Activated naive CD8-positive, alpha-beta T cell (primary cell): ENCODE data around the gene TAB3.

Source experiments
- H3K27ac Mint-ChIP-seq: one replicate; pipeline ENCODE4 v1.8.0; 2021; ENCODE audit warnings: mixed read lengths
- H3K27me3 Mint-ChIP-seq: one replicate; pipeline ENCODE4 v1.8.0; 2021; ENCODE audit warnings: mixed read lengths
- H3K36me3 Mint-ChIP-seq: one replicate; pipeline ENCODE4 v1.8.0; 2021; ENCODE audit warnings: mixed read lengths
- H3K4me1 Mint-ChIP-seq: one replicate; pipeline ENCODE4 v1.8.0; 2021; ENCODE audit warnings: low read depth, mixed read lengths
- H3K4me3 Mint-ChIP-seq: one replicate; pipeline ENCODE4 v1.8.0; 2021; ENCODE audit warnings: mild to moderate bottlenecking, mixed read lengths
- H3K9me3 Mint-ChIP-seq: one replicate; pipeline ENCODE4 v1.8.0; 2021; ENCODE audit warnings: low read depth, mixed read lengths

The TAB3 gene, protein sequence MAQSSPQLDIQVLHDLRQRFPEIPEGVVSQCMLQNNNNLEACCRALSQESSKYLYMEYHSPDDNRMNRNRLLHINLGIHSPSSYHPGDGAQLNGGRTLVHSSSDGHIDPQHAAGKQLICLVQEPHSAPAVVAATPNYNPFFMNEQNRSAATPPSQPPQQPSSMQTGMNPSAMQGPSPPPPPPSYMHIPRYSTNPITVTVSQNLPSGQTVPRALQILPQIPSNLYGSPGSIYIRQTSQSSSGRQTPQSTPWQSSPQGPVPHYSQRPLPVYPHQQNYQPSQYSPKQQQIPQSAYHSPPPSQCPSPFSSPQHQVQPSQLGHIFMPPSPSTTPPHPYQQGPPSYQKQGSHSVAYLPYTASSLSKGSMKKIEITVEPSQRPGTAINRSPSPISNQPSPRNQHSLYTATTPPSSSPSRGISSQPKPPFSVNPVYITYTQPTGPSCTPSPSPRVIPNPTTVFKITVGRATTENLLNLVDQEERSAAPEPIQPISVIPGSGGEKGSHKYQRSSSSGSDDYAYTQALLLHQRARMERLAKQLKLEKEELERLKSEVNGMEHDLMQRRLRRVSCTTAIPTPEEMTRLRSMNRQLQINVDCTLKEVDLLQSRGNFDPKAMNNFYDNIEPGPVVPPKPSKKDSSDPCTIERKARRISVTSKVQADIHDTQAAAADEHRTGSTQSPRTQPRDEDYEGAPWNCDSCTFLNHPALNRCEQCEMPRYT

DNA sequence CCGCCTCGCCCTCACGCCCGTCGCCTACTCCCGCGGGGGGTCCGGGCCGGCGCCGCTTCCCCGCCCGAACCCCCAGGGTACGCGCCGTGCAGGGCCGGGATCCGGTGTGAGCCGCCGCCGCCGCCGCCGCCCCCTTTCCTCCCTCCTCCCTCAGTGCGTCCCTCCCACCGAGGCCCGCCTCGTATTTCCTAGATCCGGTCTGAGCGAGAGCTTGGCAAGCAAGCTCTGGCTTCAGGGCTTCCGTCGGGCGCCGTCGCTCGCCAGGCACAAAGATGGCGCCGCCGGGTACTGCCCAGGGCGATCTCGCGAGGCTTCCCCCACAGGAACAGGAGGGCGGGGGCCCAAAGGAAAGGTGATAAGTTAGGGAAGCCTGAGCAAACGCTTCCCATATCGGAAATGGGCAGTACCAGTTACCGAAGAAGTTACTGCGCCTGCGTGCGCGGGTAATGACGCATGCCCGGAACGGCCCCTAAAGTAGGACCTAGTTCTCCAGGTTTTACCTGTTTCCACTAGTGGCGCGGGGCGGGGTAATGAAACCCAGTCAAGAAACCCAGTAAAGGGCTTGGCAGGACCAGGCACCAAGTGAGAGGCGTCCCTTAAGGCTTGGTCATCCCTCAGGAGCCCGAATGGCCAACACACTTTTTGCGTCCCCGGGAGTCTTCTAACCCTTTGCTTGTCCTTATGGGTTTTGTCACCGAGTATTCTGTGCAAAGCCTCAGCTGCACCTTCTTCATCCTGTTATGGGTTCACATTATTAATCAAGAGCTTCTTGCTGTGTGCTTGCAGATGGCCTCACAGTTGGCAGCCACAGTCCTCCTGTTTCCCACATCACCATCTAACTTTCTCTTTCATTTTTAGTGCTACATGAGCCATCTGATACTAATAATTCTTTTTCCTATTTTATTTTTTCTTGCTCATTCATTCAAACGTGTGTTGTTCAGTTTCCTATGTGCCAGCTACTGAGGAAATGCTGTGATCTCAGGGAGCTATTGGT is at the start of gene TAB3:
Gene TAB3, minus strand, starts transcription at position 108 of the 994 bp plus-strand sequence. CDS start 29,666 bp downstream, outside the sequence.
- Mint-ChIP-seq H3K9me3 (no peaks in the 10 kb centered on the region), H3K27ac (peak within 1 kb of the TSS; percentile 95)

DNA sequence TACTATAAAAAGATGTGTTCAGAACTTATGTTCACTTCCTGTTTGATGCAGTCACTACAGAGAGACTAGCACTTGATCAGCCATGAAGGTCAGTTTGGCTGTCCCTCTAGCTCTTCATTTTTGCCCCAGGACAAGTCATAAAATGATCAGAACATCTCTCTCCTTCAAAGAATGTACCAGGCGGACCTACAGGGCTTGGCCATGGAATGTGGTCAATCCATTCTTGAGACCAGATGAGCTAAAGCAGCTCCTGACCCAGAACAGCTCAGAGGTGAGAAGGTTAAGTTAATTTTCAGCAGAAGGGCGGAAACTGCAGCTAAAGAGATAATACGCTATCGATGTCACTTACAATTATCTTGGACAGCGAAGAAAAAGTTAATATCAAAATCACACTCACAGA is 49.2 kb upstream of the TAB3 start:
- H3K27ac Mint-ChIP-seq = no peak overlapping the region
- no peaks in the 10 kb centered on the region for H3K27me3 Mint-ChIP-seq
- no peak overlapping the region for H3K4me3 Mint-ChIP-seq
- no peaks in the 10 kb centered on the region for H3K4me1 Mint-ChIP-seq
- H3K36me3 Mint-ChIP-seq = no peaks in the 10 kb centered on the region
- H3K9me3 Mint-ChIP-seq = no peaks in the 10 kb centered on the region

More for the DNA sequence above, at the start of gene TAB3:
- Mint-ChIP-seq H3K27me3 (no peaks in the 10 kb centered on the region), H3K4me1 (peaks cover 42% of the 10 kb centered on the region), H3K36me3 (no peaks in the 10 kb centered on the region), H3K4me3 (peak within 1 kb of the TSS; percentile 91)

- Mint-ChIP-seq H3K9me3 (no peaks in the 10 kb centered on the region), H3K27me3 (no peaks in the 10 kb centered on the region), H3K4me3 (no peak overlapping the region)
Measured at GRCh38 chrX:30935985-30936384, 46.9 kb upstream of the TAB3 start.

GRCh38 chrX:30931920-30932319 is 42.9 kb upstream of the TAB3 start:
- Mint-ChIP-seq H3K27me3 (no peaks in the 10 kb centered on the region), H3K9me3 (no peaks in the 10 kb centered on the region), H3K4me1 (no peaks in the 10 kb centered on the region), H3K36me3 (no peaks in the 10 kb centered on the region), H3K27ac (no peak overlapping the region), H3K4me3 (no peak overlapping the region)

More at GRCh38 chrX:30935985-30936384, 46.9 kb upstream of the TAB3 start:
- Mint-ChIP-seq H3K27ac (no peak overlapping the region), H3K36me3 (no peaks in the 10 kb centered on the region), H3K4me1 (no peaks in the 10 kb centered on the region)

DNA sequence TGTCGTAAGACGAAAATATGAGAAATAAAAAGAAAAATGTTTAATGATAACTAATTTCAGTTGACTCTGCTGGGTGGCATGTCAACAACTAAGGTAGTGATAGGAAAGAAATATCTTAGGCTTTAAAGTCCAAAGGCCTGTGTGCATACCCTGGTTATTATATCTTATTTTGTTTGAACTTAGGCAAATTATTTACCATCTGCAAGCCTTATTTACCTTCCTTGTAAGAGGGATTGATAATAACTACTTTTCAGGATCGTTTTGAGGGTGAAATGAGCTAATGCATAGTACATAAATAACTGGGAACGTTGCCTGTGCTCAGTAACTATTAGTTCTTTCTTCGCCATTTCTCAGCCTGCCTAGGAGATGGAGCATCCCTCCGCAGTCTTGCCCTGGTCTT is 41.6 kb upstream of the TAB3 start:
- no peaks in the 10 kb centered on the region for H3K4me1 Mint-ChIP-seq
- H3K27me3 Mint-ChIP-seq = no peaks in the 10 kb centered on the region
- H3K36me3 Mint-ChIP-seq = no peaks in the 10 kb centered on the region
- no peak overlapping the region for H3K27ac Mint-ChIP-seq
- H3K9me3 Mint-ChIP-seq = no peaks in the 10 kb centered on the region
- no peak overlapping the region for H3K4me3 Mint-ChIP-seq

- no peaks in the 10 kb centered on the region for H3K9me3 Mint-ChIP-seq
- H3K4me3 Mint-ChIP-seq = no peak overlapping the region
- no peaks in the 10 kb centered on the region for H3K36me3 Mint-ChIP-seq
- no peaks in the 10 kb centered on the region for H3K27me3 Mint-ChIP-seq
- no peak overlapping the region for H3K27ac Mint-ChIP-seq
- no peaks in the 10 kb centered on the region for H3K4me1 Mint-ChIP-seq
Measured at GRCh38 chrX:30930143-30930542, 41.1 kb upstream of the TAB3 start.

GRCh38 chrX:30920271-30920670 is 31.2 kb upstream of the TAB3 start:
- Mint-ChIP-seq H3K27me3 (no peaks in the 10 kb centered on the region), H3K36me3 (no peaks in the 10 kb centered on the region), H3K9me3 (no peaks in the 10 kb centered on the region), H3K4me1 (no peaks in the 10 kb centered on the region), H3K4me3 (no peak overlapping the region), H3K27ac (no peak overlapping the region)

- Mint-ChIP-seq H3K27ac (no peak overlapping the region), H3K27me3 (no peaks in the 10 kb centered on the region)
Measured at GRCh38 chrX:30918480-30918879, 29.4 kb upstream of the TAB3 start.

GRCh38 chrX:30913492-30913891 is 24.4 kb upstream of the TAB3 start:
- Mint-ChIP-seq H3K27ac (no peak overlapping the region), H3K9me3 (no peaks in the 10 kb centered on the region)

More at GRCh38 chrX:30918480-30918879, 29.4 kb upstream of the TAB3 start:
- no peaks in the 10 kb centered on the region for H3K9me3 Mint-ChIP-seq
- H3K4me3 Mint-ChIP-seq = no peak overlapping the region
- no peaks in the 10 kb centered on the region for H3K36me3 Mint-ChIP-seq
- H3K4me1 Mint-ChIP-seq = no peaks in the 10 kb centered on the region

DNA sequence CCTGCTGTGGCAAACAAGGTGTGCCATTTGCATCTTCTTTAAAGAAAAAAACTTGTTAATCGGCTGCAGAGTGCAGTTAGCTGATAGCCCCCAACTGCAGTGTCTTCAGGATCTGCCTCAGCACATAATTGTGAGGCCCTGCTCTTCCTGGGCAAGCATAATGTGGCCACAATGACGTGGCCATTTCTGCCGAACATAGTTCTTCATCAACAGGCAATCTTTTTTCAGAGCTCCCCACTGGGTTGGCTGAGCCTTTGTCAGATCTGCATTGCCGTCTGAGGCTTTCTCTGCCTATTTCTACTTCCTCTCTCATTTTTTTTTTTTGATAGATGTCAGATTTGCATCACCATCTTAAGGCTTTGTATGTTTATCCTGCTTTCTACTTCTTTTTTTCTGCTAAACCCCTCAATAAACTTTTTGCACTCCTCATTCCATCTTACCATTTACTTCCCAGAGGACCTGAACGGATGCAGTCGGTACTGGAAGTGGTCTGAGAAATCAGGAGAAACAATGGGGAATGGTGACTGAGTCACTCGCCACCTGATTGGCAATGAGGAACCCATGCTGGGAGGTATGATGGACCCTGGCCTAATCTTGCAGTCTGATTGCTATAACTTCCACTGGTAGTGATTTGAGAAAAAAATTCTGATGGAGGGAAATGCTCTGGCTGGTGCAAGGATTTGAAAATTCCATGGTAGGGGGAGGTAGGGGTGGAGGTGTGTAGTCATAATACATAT is 21.2 kb upstream of the TAB3 start:
- Mint-ChIP-seq H3K4me1 (peaks cover 12% of the 10 kb centered on the region), H3K9me3 (no peaks in the 10 kb centered on the region), H3K27ac (peak overlapping the region; percentile 75), H3K36me3 (no peaks in the 10 kb centered on the region), H3K27me3 (no peaks in the 10 kb centered on the region), H3K4me3 (peak overlapping the region; percentile 23)

More at GRCh38 chrX:30913492-30913891, 24.4 kb upstream of the TAB3 start:
- Mint-ChIP-seq H3K27me3 (no peaks in the 10 kb centered on the region), H3K4me3 (no peak overlapping the region), H3K4me1 (peaks cover 12% of the 10 kb centered on the region), H3K36me3 (no peaks in the 10 kb centered on the region)

- no peaks in the 10 kb centered on the region for H3K27me3 Mint-ChIP-seq
- H3K4me1 Mint-ChIP-seq = peaks cover 12% of the 10 kb centered on the region
- H3K4me3 Mint-ChIP-seq = no peak overlapping the region
- no peaks in the 10 kb centered on the region for H3K9me3 Mint-ChIP-seq
- no peak overlapping the region for H3K27ac Mint-ChIP-seq
- no peaks in the 10 kb centered on the region for H3K36me3 Mint-ChIP-seq
Measured at GRCh38 chrX:30906726-30907125, 17.7 kb upstream of the TAB3 start.

GRCh38 chrX:30905321-30905720 is 16.3 kb upstream of the TAB3 start:
- no peaks in the 10 kb centered on the region for H3K36me3 Mint-ChIP-seq
- H3K9me3 Mint-ChIP-seq = no peaks in the 10 kb centered on the region
- H3K4me3 Mint-ChIP-seq = no peak overlapping the region
- H3K27ac Mint-ChIP-seq = no peak overlapping the region
- no peaks in the 10 kb centered on the region for H3K27me3 Mint-ChIP-seq
- H3K4me1 Mint-ChIP-seq = peaks cover 9% of the 10 kb centered on the region

GRCh38 chrX:30904632-30905031 is 15.6 kb upstream of the TAB3 start:
- Mint-ChIP-seq H3K4me3 (no peak overlapping the region), H3K27ac (no peak overlapping the region), H3K27me3 (no peaks in the 10 kb centered on the region), H3K36me3 (no peaks in the 10 kb centered on the region), H3K9me3 (no peaks in the 10 kb centered on the region), H3K4me1 (peaks cover 3% of the 10 kb centered on the region)

- H3K9me3 Mint-ChIP-seq = no peaks in the 10 kb centered on the region
Measured at GRCh38 chrX:30904186-30904585, 15.1 kb upstream of the TAB3 start.

More at GRCh38 chrX:30904186-30904585, 15.1 kb upstream of the TAB3 start:
- H3K27ac Mint-ChIP-seq = no peak overlapping the region
- no peak overlapping the region for H3K4me3 Mint-ChIP-seq
- H3K36me3 Mint-ChIP-seq = no peaks in the 10 kb centered on the region
- no peaks in the 10 kb centered on the region for H3K4me1 Mint-ChIP-seq
- H3K27me3 Mint-ChIP-seq = no peaks in the 10 kb centered on the region
